Measurements from ENCODE around the gene RSPH9. TPM values are rescaled to one million over a fixed set of nuclear protein-coding genes. Genes with fewer than 3 reads are reported as not detected.
A peak's percentile ranks its signal among the peaks of the same experiment; 100 is the strongest.

The RSPH9 gene
- total RNA-seq, 1 donor from 2014 or later: not detected

DNA sequence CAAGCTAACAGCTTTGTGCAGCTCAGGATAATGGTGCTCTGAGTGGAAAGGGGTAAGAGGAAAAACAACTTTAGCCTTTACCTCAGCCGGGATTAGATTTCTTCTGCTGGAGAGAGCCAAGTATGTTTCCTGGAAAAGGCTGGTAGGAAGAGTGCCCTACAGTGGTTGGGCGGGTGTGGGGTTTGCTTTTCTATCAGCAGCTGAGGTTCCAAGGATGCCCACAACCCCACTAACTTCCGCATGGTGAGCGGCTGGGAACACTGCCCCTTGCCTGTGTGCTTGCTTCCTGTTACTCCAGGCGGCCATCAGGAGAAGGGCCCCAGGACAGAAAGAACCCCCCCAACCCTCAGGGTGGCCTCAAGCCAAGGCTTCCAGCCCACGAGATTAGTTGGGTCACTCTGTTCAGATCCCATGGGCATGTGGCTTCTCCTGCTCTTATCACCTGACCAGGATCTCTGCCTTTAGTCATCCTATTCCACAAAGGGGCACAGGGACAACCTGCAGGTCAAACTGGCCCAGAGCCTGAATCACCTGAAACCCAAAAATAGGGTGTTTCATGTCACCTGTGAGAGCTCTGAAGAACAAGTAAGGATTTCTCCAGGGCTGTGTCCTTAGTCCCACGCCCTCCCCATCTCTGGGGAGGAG is 32.2 kb downstream of the RSPH9 start:
- Mint-ChIP-seq H3K4me1 (peaks cover 3% of the 10 kb centered on the region), H3K36me3 (ENCODE audit: low read depth) (peaks cover 35% of the 10 kb centered on the region), H3K27me3 (no peaks in the 10 kb centered on the region), H3K9me3 (no peaks in the 10 kb centered on the region), H3K4me3 (no peak overlapping the region), H3K27ac (no peak overlapping the region)
- intact Hi-C loops (cut with micrococcal nuclease): no loop called here
- DNase-seq: no peak

DNA sequence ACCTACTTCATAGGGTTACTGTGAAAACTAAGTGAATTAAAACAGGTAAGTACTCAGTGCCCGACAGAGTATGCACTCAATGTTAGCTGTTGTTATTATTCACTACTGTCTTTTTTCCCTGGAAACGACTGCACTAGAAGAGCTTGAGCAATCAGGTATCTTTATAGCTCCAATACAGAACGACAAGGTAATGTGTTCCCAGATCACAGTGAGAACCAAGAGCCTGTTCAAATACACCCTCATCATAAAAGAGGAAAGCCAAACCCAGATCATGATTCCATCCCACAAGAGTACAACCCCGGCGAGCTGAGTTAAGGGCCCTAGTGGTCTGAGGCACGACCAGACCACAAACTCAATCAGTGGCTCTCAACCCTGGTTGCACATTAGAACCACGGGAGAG is 32.9 kb downstream of the RSPH9 start:
- peaks cover 7% of the 10 kb centered on the region for H3K4me1 Mint-ChIP-seq
- H3K4me3 Mint-ChIP-seq: no peak overlapping the region
- H3K9me3 Mint-ChIP-seq: no peaks in the 10 kb centered on the region
- no peaks in the 10 kb centered on the region for H3K27me3 Mint-ChIP-seq
- intact Hi-C loops (cut with micrococcal nuclease): no loop called here
- H3K27ac Mint-ChIP-seq: no peak overlapping the region
- peaks cover 35% of the 10 kb centered on the region for H3K36me3 Mint-ChIP-seq (ENCODE audit: low read depth)
- no peak for DNase-seq

DNA sequence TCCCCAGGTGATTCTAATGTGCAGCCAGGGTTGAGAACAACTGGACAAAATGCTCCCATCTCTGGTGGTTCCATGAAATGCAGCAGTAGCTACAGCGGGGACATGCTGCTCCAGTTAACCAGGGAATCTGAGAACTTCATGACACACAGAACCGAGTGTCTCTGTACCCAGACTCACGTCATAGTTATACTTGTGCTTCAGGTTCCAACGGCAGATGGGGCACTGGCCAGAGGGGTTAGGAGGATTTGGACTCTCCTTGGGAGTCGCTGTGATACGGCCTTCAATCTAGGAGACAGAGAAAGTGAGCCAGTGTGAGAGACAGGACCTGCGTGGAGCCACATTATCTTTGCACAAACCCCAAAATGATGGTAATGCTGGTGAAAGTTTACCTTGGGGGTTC is 33.5 kb downstream of the RSPH9 start:
- Mint-ChIP-seq H3K4me1 (peaks cover 12% of the 10 kb centered on the region), H3K27me3 (no peaks in the 10 kb centered on the region), H3K9me3 (no peaks in the 10 kb centered on the region), H3K4me3 (no peak overlapping the region), H3K36me3 (ENCODE audit: low read depth) (peaks cover 34% of the 10 kb centered on the region), H3K27ac (no peak overlapping the region)
- intact Hi-C loops (cut with micrococcal nuclease): no loop called here
- no peak for DNase-seq

DNA sequence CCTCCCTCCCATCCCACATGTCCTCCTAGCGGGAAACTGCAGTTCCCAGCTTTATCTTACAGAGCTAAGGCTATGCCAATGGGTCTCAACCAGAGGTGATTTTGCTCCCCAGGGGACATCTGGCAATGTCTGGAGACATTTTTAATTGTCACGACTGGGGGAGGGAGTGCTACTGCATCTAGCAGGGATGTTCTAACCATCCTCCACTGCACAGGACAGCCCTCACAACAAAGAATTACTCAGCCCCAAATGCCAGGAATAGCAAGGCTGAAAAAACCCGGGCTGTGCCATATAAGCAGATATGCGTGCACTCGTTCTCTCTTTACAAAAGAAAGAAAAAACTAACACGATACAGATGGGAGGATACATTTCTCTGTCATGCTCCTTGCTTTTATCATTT is 34.2 kb downstream of the RSPH9 start:
- no peak for DNase-seq
- H3K4me1 Mint-ChIP-seq: peaks cover 16% of the 10 kb centered on the region
- H3K36me3 Mint-ChIP-seq (ENCODE audit: low read depth): peaks cover 34% of the 10 kb centered on the region
- intact Hi-C loops (cut with micrococcal nuclease): no loop called here
- H3K27ac Mint-ChIP-seq: no peak overlapping the region
- no peaks in the 10 kb centered on the region for H3K9me3 Mint-ChIP-seq
- H3K4me3 Mint-ChIP-seq: no peak overlapping the region
- no peaks in the 10 kb centered on the region for H3K27me3 Mint-ChIP-seq

DNA sequence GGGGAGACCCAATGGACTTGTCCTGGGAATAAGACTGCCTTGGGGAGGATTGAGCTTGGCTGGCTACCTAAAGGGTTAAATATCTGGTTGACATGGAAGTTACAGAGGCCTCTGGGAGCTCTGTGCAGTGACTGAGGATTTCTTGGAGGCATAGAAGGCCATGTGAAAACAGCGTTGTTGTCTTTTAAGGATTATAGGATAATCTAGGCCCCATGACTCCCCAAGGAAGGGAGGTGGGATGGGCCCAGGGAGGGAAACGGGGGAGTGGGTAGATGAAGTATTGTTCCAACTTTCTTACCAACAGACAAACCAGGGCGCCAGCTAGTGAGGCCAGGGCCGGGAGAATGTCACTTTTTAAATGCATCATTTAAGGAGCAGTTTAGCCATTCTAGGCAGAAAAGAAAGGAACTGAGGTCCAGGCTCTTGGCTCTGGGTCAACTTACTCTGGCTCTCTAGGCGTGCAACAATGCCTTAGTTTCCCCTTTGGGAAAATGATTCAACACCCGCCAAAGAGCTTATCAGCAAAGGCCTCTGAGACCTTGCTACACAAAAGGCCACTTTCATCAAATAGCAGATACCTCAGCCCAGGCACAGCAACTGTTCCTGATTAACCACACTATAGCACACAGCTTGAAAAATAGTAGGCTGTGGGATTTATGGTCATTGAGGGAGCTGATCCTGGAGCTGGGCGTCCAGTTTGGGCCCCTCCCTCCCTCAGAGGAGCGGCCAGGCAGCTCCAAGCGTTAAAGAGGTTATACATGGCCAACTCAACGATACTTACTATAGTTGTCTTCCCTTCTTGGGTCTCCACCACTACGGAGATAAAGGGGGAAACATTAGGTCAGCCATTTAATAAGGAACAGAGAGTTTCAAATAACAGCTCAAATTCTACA is 35.7 kb downstream of the RSPH9 start:
- peaks cover 38% of the 10 kb centered on the region for H3K36me3 Mint-ChIP-seq (ENCODE audit: low read depth)
- H3K27me3 Mint-ChIP-seq: no peaks in the 10 kb centered on the region
- H3K4me1 Mint-ChIP-seq: peaks cover 24% of the 10 kb centered on the region
- no peak overlapping the region for H3K27ac Mint-ChIP-seq
- intact Hi-C loops (cut with micrococcal nuclease): no loop called here
- DNase-seq: no peak
- no peak overlapping the region for H3K4me3 Mint-ChIP-seq
- no peaks in the 10 kb centered on the region for H3K9me3 Mint-ChIP-seq

DNA sequence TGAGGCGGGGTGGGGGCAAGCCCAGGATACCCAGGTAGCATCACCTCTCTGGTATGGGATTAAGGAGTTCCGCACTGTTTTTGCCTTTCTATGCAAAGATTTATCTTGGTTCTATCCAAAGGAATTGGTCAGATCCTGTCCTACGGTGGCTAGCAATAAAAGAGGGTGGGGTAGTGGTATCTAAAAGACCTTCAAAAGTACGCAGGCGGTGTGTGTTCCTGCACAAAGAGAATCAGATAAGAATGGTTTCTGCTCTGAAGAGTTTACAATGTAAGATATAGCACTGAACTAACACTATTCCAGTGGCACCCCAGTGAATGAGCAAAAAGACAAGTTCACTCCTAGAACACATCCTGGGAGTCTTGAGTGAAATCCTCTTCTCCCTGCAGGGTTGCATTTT is 36.5 kb downstream of the RSPH9 start:
- H3K4me3 Mint-ChIP-seq: no peak overlapping the region
- intact Hi-C loops (cut with micrococcal nuclease): no loop called here
- H3K27me3 Mint-ChIP-seq: no peaks in the 10 kb centered on the region
- no peak for DNase-seq
- H3K36me3 Mint-ChIP-seq (ENCODE audit: low read depth): peaks cover 39% of the 10 kb centered on the region
- H3K9me3 Mint-ChIP-seq: no peaks in the 10 kb centered on the region
- no peak overlapping the region for H3K27ac Mint-ChIP-seq
- peaks cover 27% of the 10 kb centered on the region for H3K4me1 Mint-ChIP-seq

DNA sequence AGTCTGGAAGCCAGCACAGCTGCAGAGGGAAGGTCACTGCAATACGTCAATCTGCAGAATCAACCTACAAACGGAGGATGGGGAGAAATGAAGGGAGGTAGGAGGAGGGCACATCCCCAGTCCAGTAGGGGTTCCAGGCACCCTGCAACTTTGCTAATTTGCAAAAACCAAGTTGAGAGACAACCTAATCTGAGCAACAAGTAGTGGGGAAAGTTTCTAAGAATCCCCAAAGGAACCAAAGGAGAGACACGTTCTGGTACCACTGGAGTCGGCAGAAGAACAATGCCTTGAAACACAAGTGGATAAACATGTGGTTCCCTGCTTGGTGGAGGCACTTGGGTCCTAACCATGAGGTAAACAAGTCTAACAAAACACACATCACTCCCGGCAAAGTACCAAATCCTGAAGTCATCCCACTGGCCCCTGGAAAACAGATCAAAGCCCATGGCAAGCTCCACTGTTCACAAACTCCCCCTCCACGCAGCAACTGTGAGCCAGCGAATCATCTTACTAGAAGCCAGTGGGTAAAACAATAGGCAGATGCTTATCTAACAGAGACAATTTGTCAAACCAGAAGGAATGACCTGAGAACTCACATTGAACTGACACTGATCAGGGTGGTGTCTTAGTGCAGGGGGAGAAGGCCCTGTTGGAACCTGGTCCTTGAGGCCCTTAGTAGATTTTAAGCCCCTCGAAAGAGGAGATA is 38.0 kb downstream of the RSPH9 start:
- H3K27ac Mint-ChIP-seq: peak overlapping the region; percentile 58
- H3K4me3 Mint-ChIP-seq: no peak overlapping the region
- H3K36me3 Mint-ChIP-seq (ENCODE audit: low read depth): peaks cover 39% of the 10 kb centered on the region
- intact Hi-C loops (cut with micrococcal nuclease): no loop called here
- DNase-seq: no peak
- peaks cover 37% of the 10 kb centered on the region for H3K4me1 Mint-ChIP-seq
- no peaks in the 10 kb centered on the region for H3K27me3 Mint-ChIP-seq
- H3K9me3 Mint-ChIP-seq: no peaks in the 10 kb centered on the region

DNA sequence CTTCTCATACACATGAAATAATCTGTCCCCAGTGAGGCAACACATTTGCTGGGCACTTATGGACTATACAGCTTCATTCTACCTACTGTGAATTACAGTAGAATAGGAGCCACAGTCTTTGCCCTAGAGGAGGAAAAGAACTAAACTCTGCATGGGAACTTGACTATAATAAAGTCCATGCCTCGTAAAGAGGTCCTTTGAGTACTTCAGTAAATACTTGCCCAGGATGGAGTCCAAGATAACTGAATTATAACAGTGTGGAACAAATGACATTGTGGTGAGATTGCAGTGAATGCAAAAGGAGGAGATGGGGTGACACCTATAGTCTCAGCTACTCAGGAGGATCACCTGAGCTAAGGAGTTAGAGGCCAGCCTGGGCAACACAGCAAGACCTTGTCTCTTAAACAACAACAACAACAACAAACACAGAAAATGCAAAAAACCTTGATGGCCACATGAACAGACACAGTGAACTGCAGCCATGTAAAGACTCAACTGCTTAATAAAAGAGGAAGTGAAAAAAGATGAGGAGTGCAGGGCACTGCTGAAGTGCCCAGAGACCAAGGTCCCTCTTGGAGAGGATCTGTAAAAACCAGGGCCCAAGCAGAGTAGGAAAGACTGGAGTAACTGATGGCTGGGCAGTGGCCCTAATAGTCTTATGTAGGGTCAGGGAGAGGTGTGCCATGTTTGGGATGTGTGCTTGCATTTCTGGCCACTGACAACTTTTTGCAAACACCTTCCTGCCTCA is 39.0 kb downstream of the RSPH9 start:
- peaks cover 42% of the 10 kb centered on the region for H3K4me1 Mint-ChIP-seq

DNA sequence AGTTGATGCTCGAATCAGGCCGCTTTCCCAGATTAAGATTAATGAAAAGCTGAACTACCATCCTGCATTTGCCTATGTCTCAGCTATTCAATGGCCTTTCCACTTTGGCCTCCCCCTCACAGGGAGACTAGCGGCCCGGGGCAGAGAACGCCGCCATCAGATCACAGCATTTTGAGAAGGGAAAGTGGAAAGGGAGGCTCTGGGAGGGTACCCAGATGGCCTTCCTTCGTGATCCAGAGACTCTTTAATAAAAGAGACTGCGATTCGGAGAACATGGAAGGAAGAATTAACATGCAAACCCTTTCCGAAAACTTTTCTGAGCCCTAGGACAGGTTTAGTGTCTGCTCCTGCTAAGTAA is 42.2 kb downstream of the RSPH9 start:
- Mint-ChIP-seq H3K9me3 (peaks cover 3% of the 10 kb centered on the region), H3K4me1 (peaks cover 39% of the 10 kb centered on the region), H3K27ac (peak overlapping the region; percentile 84), H3K4me3 (peak overlapping the region; percentile 93), H3K36me3 (ENCODE audit: low read depth) (peaks cover 22% of the 10 kb centered on the region), H3K27me3 (no peaks in the 10 kb centered on the region)
- DNase-seq: no peak
- intact Hi-C loops (cut with micrococcal nuclease): loop anchor here (1.0 to 2.0 kb wide), 2 partner anchors 20 to 58 kb away; partner anchors contain the start of gene GTPBP2

More for the DNA sequence above, 39.0 kb downstream of the RSPH9 start:
- Mint-ChIP-seq H3K4me3 (no peak overlapping the region), H3K36me3 (ENCODE audit: low read depth) (peaks cover 33% of the 10 kb centered on the region), H3K27me3 (no peaks in the 10 kb centered on the region), H3K9me3 (peaks cover 3% of the 10 kb centered on the region), H3K27ac (no peak overlapping the region)
- intact Hi-C loops (cut with micrococcal nuclease): no loop called here
- DNase-seq: no peak

DNA sequence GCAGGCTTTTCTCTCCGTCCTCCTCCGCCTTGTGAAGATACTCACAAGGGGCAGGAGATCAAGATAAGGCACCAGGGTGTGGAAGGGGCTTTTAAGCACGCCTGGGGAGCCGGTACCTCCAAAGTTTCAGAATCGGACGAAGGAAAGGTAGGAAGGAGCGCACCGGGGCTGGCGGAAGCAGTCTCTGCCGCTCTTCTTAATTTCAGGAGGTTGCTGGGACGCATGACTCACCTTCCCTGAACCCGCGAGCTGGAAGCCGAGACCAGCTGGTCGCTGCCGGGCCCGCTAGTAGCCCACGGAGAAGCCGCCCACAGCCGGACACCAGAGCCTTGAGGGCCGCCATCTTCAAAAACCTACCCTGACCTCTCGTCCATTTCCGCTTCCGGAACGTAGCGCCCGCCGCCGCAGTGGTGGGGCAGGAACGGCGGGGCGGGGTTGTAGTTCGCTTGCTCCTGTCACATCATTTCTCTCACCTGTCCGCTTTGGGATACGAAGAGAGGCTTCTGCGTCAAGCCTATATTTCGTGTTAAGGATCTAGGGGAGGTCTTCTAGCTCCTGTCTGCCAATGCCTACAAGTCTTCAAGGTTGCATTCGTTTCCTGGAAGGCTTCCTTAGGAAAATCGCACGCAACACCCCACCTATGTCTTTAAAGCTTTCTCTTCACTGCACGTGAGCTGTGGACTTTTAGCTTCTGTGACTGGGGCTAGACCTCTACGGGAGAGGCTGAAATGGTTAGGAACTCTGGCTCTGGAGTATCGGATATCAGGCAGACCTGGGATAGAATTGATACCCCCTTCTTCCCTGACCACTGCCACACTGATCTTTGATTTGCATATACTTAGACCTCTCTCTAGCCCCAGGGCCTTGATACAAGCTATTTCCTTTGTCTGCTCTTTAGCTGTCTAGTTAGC is 42.9 kb downstream of the RSPH9 start, which contains the start of gene MRPS18A:
Gene MRPS18A, minus strand, starts transcription at position 355 of the 911 bp plus-strand sequence. Its CDS starts 12 bp downstream, at position 343.
- Mint-ChIP-seq H3K4me3 (peak within 1 kb of the TSS; percentile 93), H3K4me1 (peaks cover 36% of the 10 kb centered on the region)
- intact Hi-C loops (cut with micrococcal nuclease): loop anchor here (1.0 to 2.0 kb wide), 2 partner anchors 20 to 59 kb away; partner anchors contain the start of gene GTPBP2

DNA sequence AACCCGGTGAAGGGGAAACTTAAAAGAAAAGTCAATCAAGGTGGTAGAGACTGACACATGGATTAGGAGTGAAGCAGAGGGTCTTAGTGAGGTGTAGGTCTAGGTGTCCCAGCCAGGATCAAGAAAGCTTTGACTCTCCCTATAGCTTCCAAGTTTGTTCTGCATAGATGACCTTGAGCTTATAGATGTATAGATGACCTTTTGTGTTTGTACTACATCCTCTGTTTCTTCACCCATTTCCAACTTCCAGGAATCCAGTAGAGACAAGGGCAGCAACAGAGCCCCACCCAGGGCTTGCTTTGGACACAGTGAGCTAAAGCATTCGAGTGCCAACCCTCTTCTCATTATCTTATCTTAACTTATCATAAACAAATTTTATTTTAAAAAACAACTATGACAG is 44.6 kb downstream of the RSPH9 start:
- H3K27me3 Mint-ChIP-seq: peaks cover 4% of the 10 kb centered on the region
- intact Hi-C loops (cut with micrococcal nuclease): no loop called here
- H3K27ac Mint-ChIP-seq: no peak overlapping the region
- DNase-seq: no peak
- no peak overlapping the region for H3K4me3 Mint-ChIP-seq
- H3K4me1 Mint-ChIP-seq: peaks cover 23% of the 10 kb centered on the region
- peaks cover 9% of the 10 kb centered on the region for H3K36me3 Mint-ChIP-seq (ENCODE audit: low read depth)
- H3K9me3 Mint-ChIP-seq: peaks cover 3% of the 10 kb centered on the region

More for the DNA sequence above, 42.9 kb downstream of the RSPH9 start, which contains the start of gene MRPS18A:
- H3K36me3 Mint-ChIP-seq (ENCODE audit: low read depth): peaks cover 18% of the 10 kb centered on the region
- H3K27me3 Mint-ChIP-seq: peaks cover 2% of the 10 kb centered on the region
- peak within 1 kb of the TSS; percentile 84 for H3K27ac Mint-ChIP-seq
- DNase-seq: peak; percentile 95
- peaks cover 3% of the 10 kb centered on the region for H3K9me3 Mint-ChIP-seq

DNA sequence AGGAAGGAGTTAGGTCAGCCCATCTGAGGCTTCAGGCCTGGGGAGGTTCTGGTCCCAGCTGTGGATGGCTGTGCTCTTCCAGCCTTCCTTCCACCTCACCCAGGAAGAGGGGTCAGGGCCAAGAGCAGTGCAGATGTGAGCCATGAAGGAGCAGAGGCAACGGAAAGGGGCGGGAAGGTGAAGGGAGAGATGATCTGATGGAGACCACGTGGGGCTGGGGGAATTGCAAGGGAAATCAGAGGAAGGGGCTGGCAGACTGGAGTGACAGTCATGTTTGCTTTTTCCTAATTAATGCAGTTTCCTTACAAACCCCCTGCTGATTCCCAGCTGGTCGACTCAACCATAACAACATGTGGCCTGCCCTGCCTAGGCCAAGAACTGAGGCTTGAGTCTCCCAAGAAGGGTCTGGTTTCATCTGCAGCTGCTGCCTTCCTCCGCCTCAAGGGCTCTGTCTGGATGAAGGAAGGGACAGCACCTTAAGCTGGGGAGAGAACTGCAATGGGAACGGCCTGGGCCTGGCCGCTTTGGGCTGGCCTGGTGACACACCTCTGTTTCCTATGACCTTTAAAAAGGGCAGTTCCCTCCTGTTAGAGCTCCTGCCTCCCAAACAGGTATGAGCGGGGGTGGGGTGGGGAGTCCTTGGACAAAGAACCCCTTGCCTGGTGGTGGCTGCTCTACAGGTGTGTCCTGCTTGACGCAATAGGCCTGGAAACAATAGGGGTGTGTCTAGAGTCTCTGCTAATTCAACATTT is 50.6 kb downstream of the RSPH9 start:
- intact Hi-C loops (cut with micrococcal nuclease): no loop called here
- DNase-seq: no peak
- Mint-ChIP-seq H3K4me3 (no peak overlapping the region), H3K36me3 (ENCODE audit: low read depth) (no peaks in the 10 kb centered on the region), H3K4me1 (no peaks in the 10 kb centered on the region), H3K9me3 (no peaks in the 10 kb centered on the region), H3K27me3 (peaks cover 19% of the 10 kb centered on the region), H3K27ac (no peak overlapping the region)
